ENCODE measurements around the gene LHFPL3.

DNA sequence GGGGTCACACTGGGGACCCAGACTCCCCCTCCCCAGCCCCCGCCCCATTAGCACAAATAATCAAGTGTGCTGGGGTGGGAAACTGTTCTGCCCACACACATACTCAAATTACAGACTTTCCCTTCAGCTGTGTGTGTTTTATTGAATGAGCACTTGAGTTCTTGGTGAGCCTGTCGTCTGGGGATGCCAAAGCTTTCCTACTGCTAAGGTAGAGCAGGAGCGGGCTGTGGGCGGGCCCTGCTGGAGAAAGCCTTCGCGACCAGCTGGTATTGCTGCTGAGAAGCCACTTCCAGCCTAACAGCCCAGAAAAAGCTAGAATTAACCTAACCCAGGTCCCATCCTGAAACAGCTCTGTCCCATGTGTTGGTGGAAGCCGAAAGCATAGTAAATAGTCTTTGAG is 598.7 kb downstream of the LHFPL3 start:
- TF ChIP-seq TAF1 (IDR thresholded peaks at IDR 0.05; ENCODE audit: low read depth) (no peak), YY1 (IDR thresholded peaks at IDR 0.05; ENCODE audit: low read depth) (no peak), EGR1 (IDR thresholded peaks at IDR 0.05) (no peak), ZBTB7A (IDR thresholded peaks at IDR 0.05; ENCODE audit: low read depth) (no peak), NFIC (IDR thresholded peaks at IDR 0.05) (no peak), FOXM1 (IDR thresholded peaks at IDR 0.05; ENCODE audit: borderline replicate concordance, low read depth) (no peak)
- TF ChIP-seq, protein P1, sequence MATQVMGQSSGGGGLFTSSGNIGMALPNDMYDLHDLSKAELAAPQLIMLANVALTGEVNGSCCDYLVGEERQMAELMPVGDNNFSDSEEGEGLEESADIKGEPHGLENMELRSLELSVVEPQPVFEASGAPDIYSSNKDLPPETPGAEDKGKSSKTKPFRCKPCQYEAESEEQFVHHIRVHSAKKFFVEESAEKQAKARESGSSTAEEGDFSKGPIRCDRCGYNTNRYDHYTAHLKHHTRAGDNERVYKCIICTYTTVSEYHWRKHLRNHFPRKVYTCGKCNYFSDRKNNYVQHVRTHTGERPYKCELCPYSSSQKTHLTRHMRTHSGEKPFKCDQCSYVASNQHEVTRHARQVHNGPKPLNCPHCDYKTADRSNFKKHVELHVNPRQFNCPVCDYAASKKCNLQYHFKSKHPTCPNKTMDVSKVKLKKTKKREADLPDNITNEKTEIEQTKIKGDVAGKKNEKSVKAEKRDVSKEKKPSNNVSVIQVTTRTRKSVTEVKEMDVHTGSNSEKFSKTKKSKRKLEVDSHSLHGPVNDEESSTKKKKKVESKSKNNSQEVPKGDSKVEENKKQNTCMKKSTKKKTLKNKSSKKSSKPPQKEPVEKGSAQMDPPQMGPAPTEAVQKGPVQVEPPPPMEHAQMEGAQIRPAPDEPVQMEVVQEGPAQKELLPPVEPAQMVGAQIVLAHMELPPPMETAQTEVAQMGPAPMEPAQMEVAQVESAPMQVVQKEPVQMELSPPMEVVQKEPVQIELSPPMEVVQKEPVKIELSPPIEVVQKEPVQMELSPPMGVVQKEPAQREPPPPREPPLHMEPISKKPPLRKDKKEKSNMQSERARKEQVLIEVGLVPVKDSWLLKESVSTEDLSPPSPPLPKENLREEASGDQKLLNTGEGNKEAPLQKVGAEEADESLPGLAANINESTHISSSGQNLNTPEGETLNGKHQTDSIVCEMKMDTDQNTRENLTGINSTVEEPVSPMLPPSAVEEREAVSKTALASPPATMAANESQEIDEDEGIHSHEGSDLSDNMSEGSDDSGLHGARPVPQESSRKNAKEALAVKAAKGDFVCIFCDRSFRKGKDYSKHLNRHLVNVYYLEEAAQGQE (IDR thresholded peaks at IDR 0.05; ENCODE audit: low read depth) = no peak
- TF ChIP-seq, protein P2, sequence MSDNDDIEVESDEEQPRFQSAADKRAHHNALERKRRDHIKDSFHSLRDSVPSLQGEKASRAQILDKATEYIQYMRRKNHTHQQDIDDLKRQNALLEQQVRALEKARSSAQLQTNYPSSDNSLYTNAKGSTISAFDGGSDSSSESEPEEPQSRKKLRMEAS (IDR thresholded peaks at IDR 0.05) = no peak

Data from Ishikawa (cell line).